Measurements from ENCODE around the gene TMEM179.

TMEM179 gene

GRCh38 chr14:104544362-104544961, 60.1 kb downstream of the TMEM179 start:
- DNase-seq (ENCODE audit: low read depth in 2 of 2), result no peak

- no peak for DNase-seq (ENCODE audit: low read depth in 2 of 2)
These were observed 61.4 kb downstream of the TMEM179 start for GRCh38 chr14:104542871-104543830.

GRCh38 chr14:104541905-104542465, 62.6 kb downstream of the TMEM179 start:
- no peak for DNase-seq (ENCODE audit: low read depth in 2 of 2)

Measured in stimulated activated CD4-positive, alpha-beta T cell treated with anti-CD3 and anti-CD28 coated beads, Interleukin-4, amount 100 ng/mL, for 48 hours (primary cell).